Dedifferentiated amniotic fluid mesenchymal stem cell (primary cell): ENCODE data around the gene MEF2B.
A peak's percentile ranks its signal among the peaks of the same experiment; 100 is the strongest.
"Not testable (repeated sequence)": the region's sequence is repeated elsewhere in the genome, so short reads cannot be mapped to it uniquely, and the experiment has no call there.

Experiments
- DNase-seq: peaks from one replicate; pipeline ENCODE4 v3.0.0-alpha.2; 2016; ENCODE audit errors: extremely low spot score

MEF2B gene

DNA sequence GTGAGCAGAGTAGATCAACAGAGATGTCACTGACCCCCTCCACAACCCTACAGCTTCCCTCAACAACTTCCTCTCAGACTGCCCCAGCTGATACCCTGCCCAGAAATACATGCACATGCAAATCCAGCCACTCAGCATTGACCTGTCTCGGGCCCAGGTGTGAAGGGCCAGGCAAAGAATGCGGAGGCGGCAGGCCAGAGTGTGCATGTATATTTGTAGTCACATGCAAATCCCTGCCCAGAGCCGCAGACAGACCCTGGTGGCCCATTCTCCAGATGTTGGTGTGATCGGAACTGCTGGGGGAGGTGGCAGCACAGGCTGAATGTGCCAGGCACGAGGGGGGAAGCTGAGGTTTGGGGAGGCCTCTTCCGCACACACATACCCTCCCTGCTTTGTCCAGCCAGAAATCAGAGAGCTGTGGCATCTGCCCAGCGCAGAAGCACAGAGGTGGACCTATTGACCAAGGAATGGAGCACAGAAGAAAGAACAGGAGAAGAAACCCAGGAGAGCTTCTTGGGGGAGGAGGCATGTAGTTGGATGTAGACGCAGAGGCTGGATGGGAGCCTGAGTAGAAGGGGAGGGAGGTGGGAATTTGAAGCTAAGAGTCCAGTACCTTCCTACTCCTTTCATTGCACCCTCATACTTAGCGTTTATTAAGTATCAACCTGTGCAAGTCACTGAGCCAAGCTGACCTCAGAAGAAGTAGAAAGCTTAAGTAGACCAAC is 14.4 kb downstream of the MEF2B start:
- DNase-seq, result no peak

DNA sequence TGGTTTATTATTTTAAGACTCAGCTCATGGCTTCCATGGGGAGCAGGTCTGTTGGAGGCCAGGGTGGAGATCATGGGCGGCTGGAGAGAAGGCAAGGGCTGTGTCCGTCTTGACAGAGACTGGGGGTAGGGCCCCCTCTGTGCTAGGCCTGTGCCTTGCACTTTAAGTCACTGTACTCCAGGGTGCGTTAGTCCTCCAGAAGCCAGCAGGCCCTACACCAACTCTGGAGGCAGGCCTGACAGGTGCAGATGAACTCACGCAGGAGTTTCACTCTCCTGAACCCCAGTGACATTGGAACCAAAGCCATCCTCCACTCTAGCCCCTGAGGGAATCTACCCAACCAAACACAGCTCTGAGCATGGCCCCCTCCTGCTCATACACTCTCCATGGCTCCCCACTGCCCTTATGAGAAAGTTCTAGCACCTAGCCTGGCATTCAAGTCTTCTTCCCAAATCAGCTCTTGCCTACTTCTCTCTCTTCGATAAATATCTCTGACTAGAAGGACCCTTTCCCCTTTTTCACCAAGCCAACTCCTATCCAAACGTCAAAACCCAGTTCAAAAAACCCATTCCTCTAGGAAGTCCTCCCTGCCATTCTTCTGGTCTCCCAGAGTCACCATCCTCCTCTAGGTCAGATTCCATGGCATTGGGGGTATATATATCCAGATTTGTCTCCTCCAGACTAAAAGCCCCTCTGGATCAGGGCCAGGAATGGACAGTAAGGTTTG is 15.1 kb downstream of the MEF2B start:
- no peak for DNase-seq

DNA sequence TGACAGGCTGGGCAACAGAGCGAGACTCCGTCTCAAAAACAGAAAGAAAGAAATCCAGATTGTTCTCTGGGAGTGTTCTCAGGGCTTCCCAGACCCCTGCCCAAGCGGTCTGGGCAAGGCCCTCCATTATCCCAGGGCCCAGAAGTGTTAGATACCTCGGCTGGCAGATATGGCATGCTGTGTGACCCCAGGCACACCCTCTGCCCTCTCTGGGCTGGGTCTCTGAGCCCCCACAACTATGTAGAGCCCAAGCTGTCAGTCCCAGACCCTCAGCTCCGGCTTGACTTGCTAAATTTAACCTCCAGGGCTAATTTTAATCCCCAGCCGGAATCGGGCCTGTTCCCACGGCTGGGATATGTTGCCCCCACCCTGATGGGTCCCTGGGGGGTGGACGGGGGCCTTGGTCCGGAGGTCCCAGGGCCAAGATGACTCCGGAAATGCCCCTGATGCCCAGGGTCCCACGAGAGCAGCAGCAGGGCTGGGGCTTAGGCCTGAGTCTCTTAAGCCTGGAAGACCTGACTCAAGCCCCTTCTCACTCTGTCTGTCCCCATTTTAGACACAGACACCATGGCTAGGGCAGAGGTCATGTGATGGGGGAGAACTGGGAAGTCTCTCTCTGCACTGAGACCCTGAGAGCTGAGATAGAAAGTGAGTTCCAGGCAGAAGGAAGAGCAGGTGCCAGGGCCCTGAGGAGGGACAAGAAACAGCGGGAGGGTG is 17.2 kb downstream of the MEF2B start:
- DNase-seq, result no peak

DNA sequence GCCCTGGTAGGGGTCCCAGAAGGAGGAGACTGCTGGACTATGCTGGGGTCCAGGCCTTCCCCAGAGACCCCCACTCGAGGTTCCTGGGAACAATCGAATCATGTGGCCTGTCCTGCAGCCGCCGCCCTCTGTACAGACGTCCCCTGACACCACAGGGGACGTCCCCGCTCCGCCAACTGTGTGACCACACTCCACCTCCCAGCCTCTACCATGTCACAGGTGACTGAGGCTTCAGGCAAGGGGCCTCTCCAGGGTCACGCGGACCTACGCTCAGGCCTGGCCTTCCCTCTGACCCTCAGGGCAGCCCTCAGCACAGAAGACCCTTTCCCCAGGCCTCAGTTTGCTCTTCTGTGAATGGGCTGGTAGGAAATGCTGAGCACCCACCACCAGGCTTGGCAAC is 18.6 kb downstream of the MEF2B start:
- no peak for DNase-seq

DNA sequence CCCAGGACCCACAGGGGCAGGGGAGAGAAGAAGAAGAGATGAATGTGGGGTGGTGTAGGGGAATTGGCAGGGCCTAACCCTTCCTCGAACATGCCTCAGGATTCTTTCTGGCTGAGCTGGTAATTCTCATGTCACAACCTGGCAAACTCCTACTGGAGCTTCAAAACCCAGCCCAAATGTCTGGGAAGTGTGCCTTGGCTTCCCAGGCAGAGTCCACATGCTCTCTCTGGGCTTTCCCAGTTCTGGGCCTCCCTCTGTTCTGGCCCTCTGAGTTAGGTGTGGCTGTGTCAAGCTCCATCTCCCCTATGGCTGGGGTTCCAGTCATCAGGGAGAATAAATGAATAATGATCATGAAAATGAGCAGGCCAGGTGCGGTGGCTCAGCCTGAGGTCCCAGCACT is 20.6 kb downstream of the MEF2B start:
- DNase-seq, result no peak

DNA sequence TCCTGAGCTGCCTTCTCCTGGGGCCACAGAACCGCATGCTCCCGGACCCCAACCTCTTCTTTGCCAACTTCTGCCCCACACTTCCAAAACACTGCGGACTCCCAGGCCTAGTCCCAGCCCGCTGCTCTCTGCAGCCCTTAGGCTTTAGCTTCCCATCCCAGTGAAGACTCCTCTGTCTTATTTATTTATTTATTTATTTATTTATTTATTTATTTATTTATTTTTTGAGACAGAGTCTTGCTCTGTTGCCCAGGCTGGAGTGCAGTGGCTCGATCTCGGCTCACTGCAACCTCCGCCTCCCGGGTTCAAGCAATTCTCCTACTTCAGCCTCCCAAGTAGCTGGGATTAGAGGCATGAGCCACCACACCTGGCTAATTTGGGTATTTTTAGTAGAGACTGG is 21.6 kb downstream of the MEF2B start:
- not testable (repeated sequence) for DNase-seq

DNA sequence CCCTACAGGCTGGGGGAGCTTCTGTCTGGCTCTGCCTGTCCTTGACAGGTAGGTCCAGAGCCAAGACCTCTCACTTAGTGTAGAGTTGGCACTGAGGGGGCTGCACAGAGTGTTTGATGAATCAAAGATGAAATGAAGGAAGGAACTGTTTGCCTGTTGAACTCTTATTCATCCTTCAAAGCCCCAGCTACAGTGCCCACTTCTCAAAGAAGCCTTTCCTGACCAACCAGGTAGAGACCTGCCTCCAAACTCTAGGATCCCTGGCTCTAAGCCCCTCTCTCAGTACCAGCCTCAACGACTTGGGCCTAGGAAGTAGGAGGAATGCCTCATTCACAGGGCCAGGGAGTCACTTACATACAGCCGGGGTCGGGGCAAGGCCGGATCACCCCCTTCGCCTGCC is 22.7 kb downstream of the MEF2B start:
- DNase-seq, result no peak

DNA sequence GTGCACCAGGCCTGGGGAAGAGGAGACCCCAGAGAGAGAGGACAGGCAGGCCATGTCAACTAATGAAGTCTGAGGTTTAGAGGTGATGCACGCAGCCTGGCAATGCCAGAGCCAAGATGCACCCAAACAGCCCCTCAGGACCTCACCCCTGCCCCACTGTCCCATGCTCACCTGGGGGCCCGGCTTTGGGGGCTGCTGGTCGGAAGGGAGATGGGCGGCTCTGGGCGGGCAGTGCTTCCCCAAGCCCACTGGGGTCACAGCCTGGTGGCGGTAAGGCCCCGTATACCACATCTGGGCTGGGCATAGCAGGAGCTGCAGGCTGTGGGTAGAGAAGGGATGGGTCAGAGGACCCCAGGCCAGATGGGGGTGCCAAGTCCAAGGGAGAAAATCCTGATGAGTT is 23.2 kb downstream of the MEF2B start:
- no peak for DNase-seq

DNA sequence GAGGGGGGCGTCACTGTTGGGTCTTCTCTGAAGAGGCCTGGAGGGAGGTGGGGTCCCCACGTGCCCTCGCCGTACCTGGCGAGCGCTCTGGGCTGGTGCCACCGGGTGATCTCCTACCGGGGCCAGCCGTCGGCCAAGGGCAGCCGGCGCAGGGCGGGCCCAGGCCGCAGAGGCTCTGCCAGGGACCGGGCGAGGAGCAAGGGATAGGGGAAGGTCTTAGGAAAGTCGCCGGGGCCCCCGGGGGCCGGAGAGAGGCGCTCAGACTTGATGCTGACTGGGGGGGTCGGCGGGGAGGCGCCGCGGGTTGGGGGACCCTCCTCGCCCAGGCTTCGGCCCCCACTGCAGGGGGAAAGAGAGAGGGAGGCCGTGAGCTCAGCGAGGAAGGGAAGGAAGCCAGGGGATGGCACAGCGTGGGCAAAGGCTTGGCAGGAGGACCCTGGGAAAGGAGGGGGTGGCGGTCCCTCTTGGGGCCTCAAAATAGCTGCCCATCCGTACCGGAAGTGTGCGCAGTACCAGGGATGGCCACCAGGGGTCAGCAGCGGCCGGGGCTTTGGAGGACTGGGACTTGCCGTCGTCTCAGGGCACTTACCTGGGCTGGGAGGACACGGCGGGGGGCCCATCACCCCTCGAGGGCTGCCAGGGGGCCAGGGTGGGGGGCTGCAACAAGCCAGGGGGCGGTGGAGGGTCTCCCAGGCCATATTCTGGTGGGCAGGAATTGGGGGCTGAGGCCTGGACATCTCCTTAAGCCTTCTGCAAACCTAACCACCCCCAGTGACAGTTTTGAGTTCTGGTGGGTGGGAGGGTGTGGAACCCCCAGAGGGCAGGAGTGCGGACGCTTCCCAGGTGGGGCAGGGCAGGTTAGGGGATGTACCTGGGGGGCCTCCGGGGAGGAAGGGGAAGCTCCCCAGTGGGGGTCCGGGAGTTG is 24.1 kb downstream of the MEF2B start:
- DNase-seq, result peak; percentile 32

DNA sequence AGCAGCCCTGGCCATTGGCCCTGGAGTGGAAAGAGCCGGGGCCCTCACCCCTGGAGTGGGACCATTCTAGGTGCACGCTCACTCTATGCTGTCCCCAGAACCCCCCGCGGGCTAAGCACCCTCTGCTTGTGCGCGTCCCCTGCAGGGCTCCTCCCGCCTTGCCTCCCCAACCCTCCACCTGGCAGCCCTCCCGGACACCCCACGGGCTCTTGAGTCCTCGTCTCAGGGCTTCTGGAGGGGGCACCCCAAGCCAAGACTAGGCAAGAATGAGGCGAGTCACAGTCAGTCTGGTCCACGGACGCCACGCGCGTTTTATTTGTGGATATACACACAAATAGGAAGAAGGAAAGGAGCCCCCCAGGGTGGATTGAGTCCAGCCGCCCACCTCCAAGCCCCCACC is 24.8 kb downstream of the MEF2B start:
- DNase-seq, result no peak

DNA sequence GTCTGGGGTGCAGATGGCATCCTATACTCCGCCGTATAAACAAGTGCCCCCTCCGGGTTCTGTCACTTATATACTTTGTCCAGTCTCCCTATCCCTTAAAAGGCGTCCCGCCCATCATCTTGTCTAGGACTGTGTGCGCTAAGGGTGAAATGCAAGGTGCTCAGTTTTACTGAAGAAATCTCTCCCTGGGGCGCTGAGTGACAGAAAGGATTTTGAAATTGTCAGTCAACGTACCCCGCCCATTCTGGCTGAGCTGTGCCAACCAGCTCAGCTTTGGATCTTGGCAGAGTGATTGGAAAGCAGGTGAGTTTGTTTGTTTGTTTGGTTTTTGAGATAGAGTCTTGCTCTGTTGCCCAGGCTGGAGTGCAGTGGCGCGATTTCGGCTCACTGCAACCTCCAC is 27.7 kb downstream of the MEF2B start:
- no peak for DNase-seq

DNA sequence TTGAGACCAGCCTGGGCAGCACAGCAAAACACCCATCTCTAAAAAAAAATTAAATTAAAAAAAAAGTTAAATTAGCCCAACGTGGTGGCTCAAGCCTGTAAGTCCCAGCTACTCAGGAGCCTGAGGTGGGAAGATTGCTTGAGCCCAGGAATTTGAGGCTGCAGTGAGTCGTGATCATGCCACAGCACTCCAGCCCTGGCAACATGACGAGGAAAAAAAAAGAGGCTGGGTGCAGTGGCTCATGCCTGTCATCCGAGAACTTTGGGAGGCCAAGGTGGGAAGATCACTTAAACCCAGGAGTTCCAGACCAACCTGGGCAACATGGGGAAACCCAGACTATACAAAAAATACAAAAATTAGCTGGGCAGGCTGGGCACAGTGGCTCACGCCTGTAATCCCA is 29.6 kb downstream of the MEF2B start:
- no peak for DNase-seq

DNA sequence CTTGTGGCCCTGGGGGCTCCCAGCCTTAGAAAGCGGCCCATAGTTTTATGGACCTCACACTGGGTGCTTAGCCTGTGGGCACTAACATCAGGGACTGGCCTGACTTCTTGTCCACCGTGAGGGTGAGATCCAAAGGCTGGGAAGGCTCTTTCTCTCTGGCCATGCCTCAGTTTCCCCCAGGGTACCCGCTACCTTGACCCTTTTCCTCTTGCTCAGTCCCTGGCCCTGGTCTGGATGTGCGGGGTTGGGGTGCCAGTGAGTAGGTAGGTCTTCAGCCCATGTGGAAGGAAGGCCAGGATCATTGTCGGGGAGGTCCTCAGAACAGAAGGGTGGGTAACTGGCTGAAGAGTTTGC is 30.2 kb downstream of the MEF2B start:
- DNase-seq, result no peak

DNA sequence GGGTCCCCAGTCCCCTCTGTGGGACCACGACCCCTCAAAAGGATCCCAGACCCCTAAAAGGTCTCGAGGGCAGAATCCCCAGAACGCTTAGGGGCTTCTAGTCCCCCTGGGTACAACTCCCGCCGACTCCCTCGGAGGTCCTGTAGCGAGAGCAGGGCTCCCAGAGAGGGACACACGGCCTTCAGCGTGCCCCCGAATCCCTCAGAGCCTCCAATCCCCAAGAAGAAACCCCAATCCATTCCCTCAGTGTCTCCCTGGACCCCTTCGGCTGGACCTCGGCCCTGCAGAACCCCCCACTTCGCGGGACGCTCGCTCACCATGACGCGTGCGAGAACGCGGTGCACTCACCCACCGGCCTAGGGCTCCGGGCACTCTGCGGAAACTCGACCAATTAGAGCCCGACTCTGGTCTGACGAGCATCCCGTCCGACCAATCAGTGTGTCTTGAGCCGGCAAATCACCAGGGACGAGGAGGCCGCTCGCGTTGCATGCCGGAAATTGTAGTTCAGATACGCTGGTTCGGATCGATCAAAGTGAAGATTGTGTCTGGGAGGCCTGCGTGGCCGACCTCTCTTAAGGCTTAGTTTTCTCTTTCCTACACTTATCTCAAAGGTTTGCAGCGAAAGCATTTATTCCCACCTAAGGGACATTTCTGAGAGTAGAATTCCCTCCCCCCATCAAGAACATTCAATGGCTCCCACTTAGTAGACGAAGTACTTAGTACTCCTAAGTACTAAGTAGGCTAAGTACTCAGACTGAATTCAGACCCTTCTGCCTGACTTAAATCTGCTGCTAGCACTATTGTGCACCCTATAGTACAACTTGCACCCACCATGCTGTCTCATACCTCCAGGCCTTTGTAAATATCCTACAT is 31.7 kb downstream of the MEF2B start, which contains the start of gene TMEM161A:
Gene TMEM161A, minus strand, starts transcription at position 370 of the 873 bp plus-strand sequence. Its CDS starts 50 bp downstream, at position 320.
- DNase-seq, result peak; percentile 99

DNA sequence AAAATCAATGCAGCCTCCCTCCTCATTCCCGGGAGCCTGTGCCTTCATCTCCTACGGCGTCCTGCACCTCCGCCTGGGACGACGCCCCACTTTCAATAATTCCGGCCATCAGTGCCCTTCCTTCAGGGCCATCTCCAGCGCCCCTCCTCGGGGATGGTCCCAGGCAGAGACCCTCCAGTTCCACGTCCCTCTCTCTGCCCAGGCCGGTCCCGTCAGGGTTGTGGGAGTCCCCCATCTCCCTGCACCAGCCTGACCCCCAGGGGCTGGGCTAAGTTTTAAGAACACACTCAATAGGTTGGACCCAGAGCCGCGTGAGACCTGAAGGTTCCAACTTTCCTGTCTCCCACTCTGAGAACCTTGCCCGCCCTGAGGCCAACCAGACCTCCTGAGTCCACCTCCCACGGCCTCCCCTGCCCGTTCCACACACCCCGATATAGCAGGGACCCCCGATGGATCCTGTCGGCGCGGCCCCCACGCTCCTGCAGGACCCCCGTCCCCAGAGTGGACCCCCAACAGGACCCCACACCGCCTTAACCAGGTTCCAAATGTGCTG is 32.4 kb downstream of the MEF2B start:
- DNase-seq, result no peak

DNA sequence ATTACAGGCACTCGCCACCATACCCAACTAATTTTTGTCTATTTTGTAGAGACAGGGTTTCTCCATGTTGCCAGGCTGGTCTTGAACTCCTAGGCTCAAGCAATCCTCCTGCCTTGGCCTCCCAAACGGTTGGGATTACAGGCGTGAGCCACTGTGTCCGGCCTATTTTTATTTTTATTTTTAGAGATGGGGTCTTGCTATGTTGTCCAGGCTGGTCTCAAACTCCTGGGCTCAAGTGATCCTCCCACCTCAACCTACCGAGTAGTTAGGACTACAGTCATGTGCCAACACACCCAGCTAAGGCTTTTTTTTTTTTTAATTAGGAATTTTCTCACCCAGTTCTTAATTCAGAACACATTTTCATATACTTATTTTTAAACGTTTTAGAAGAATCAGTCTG is 34.4 kb downstream of the MEF2B start:
- not testable (repeated sequence) for DNase-seq

DNA sequence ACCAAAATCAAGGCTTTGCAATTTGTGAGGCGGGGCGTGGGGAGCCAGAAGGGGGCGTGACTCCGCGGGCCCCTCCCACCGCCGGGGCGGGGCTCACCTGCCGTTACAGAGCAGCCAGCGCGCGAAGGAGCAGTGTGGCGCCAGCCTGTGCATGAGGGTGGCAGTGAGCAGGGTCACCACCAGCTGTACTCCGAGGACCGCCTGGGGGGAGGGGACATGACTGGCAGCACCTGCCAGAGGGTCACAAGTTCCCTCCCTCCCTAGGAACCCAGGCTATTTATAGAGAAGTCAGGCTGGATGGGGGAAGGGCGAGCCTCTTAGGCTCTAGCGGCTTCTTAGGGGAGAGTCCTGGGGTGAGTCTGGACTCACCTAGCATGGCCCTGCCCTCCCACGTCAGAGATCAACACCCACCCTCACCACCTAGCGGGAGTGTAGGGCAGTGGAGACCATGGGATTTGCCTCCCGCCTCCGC is 35.3 kb downstream of the MEF2B start:
- no peak for DNase-seq

DNA sequence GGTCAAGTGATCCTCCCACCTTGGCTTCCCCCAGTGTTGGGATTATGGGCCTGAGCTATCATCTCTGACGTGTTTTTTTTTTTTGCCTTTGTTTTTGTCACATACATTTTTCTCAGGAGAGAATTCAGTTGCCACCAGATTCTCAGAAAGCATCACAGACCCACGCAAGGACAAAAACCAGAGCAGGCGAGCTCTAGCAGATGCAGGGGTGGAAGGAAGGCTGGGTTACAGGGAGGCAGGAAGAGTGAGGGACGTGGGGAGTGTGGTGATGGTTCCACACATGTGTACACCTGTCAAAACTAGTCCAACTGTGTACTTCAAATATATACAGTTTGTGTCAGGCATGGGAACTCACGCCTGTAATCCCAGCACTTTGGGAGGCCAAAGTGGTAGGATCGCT is 36.1 kb downstream of the MEF2B start:
- no peak for DNase-seq

DNA sequence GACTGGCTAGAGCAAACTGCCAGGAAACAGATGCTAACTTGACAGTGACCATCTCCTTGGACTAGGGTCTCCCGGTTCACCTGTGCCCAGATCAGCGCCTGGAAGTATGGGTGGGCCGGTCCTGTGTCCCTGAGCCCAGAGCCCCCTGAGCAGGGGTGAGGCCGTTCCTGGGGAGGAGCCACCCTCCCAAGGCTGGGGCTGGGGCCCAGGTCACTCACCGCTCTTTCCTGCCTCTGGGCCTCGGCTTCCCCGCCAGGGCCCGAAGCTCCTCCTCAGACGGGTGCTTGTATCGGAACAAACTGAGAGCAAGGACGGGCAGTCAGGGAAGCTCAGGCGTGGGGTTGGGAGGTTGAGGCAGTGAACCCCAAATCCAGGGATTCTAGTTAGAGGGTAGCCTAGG is 37.2 kb downstream of the MEF2B start:
- DNase-seq, result no peak

DNA sequence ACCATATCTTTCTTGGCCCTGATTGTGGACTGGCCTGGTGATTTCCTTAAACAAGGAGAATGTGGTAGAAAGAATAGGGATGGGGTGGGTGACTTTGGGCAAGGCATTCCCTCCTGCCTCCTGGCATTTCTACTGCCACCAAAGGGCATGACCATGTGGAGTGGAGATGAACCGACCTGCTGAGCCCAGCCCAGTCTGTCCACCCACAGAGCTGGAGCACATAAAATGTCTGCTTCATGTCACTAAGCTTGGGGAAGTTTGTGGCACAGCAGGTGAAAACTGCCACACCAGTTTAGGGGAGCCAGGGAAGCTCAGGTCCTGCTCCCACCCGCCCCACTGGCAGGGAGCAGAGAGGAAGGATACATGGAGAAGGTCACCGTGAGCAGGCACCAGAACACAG is 38.1 kb downstream of the MEF2B start:
- DNase-seq, result no peak
